ENCODE results near the gene SPCS2.

DNA sequence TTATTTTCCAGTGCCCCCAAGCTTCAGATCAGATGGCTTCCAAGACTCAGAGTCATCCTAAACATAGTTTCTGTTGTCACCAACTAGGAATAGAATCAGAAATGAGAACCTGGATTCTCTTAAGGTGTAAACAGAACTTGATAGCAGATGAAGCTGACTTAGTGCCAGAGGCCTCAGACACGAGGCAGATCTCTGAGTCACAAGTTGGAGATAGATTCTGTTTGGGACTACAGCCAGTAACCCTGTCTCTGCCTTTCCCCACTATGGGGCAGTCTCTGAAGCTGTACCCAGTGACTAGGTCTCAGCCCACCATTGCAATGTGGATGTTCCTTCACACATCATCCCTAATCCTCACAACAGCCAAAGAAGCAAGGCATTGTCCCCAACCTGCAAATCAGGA lies 65.1 kb downstream of the SPCS2 start:
- TF ChIP-seq, protein P1, sequence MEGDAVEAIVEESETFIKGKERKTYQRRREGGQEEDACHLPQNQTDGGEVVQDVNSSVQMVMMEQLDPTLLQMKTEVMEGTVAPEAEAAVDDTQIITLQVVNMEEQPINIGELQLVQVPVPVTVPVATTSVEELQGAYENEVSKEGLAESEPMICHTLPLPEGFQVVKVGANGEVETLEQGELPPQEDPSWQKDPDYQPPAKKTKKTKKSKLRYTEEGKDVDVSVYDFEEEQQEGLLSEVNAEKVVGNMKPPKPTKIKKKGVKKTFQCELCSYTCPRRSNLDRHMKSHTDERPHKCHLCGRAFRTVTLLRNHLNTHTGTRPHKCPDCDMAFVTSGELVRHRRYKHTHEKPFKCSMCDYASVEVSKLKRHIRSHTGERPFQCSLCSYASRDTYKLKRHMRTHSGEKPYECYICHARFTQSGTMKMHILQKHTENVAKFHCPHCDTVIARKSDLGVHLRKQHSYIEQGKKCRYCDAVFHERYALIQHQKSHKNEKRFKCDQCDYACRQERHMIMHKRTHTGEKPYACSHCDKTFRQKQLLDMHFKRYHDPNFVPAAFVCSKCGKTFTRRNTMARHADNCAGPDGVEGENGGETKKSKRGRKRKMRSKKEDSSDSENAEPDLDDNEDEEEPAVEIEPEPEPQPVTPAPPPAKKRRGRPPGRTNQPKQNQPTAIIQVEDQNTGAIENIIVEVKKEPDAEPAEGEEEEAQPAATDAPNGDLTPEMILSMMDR (conservative IDR thresholded peaks at IDR 0.05) = no peak
- TF ChIP-seq ZFX (IDR thresholded peaks at IDR 0.05) = no peak
